ENCODE results near the gene CCT8L2.
"Not testable (repeated sequence)": the region's sequence is repeated elsewhere in the genome, so short reads cannot be mapped to it uniquely, and the experiment has no call there.

Gene CCT8L2

DNA sequence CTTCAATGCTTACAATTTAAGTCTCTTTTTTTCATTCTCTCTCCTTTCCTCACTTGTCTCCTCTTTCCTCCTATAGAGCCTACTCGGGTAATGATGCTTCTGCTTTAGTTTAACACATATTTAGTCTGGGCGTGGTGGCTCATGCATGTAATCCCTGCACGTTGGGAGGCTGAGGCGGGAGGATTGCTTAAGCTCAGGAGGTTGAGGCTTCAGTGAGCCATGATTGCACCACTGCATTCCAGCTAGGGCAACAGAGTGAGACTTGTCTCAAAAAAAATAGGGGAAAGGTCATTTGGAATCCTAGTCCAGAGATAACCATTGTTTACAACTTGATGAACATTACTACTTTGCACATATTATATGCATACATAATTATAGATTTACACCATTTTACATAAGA, 1.4 kb upstream of the CCT8L2 start:
- no peak for DNase-seq (ENCODE audit: low read depth in 2 of 2)

DNA sequence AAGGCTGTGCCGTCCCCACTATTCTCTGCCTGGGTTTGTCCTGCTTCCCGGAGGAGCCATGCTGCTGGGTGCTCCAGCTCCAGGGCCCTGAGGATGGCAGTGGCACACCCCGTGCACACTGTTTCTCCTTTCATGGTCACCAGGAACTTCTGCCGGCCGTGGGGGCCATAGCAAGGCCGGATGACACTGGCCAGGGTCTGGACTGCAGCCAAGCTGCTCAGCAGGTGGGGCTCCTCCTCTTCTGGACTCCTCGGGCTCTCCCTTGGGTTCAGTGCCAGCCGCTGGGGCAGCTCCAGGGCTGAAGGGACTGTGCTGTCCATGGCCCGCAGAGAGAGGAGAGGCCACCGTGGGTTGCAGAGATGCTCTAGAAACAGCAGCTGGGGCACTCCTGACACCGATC, 379 bp downstream of the CCT8L2 start:
- DNase-seq (ENCODE audit: low read depth in 2 of 2), result not testable (repeated sequence)

DNA sequence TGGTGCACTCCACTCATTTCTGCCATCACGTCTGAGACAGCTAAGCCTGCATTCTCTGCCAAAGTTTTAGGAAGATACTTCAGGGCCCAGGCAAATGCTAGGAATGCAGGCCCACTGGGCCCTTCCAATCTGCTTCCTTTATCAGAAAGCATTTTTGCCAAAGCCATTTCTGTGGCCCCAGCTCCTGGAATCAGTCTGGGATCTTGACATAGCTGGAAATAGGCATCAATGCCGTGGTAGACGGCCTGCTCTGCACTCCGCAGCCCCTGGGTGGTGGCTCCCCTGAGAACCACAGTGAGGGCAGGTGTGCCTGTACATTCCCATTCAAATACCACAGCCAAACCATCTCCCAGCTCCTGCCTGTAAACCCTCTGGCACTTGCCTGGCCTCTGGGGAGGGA, 1.5 kb downstream of the CCT8L2 start:
- DNase-seq (ENCODE audit: low read depth in 2 of 2), result not testable (repeated sequence)

DNA sequence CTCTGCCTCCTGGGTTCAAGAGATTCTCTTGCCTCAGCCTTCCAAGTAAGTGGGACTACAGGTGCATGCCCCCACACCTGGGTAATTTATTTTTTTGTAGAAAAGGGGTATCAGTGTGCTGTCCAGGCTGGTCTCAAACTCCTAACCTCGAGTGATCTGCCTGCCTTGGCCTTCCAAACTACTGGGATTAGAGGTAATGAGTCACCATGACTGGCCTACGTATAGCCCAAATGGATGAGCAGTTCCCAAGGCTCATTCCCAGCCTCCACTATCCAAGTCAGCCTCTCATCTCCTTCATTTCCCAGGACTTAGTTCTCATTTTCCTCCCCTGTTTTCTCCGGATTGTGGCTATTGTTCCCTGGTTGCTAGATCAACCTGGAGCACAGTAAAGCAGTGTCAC, 5.6 kb downstream of the CCT8L2 start:
- no peak for DNase-seq (ENCODE audit: low read depth in 2 of 2)

DNA sequence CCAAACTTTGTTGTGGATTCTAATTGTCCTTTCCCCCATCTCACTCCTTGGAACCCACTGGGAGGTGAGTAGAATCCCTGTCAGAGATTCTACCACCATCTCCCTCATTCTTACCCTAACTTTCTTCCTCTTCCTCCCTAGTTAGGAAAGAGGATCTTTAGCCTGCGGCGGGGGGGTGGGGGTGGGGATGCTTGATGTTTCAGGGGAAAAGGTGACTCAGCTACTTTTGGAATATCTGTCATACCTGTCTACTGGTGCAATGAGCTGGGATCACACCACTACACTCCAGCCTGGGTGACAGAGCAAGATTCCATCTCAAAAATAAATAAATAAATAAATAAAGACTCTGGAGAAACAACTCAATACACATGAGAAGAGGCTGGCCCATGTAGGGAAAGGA, 6.4 kb downstream of the CCT8L2 start:
- no peak for DNase-seq (ENCODE audit: low read depth in 2 of 2)

DNA sequence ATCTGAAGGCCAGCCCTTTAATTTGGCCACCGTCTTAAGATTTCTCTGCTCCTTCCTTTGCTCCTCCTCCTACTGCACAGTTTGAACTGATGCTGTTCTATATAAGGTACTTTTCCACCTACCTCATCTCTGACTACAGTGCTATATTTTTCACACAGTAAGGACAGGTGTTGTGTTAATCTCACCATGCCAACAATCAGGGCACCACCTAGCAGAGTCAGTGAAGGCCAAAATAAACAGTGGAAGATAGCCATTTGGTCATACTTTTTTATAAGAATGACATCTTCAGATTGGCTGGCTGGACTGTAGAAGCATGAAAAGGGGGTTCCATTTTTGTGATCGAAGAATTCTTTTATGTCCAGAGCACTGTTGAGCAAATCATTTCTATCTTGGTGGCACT, 11.7 kb downstream of the CCT8L2 start:
- DNase-seq (ENCODE audit: low read depth in 2 of 2), result not testable (repeated sequence)

DNA sequence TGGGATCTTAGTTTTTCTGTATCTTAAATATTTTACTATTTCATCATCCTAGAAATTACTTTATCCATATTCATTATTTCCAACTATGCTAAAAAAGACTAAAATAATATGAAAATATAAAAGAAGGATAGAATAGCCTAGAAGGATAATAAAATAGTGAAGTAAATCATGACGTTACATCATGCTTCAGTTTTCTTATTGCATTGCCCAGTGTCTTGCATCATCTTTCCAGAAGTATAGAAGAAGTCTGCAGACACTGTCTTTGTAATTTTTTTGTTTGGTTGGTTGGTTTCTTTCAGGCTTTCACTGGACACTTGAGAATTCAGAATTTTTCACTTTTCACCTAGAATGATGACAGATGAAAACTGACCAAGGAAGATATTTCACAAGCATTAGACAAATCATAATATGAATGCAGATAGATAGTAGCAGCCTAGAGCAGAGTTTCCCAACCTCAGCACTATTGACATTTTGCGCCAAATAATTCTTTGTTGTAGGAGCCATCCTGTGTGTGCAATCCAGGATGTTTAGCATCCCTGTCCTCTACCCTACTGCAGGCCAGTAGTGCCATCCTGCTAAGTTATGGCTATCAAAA, 23.3 kb downstream of the CCT8L2 start:
- not testable (repeated sequence) for DNase-seq (ENCODE audit: low read depth in 2 of 2)

DNA sequence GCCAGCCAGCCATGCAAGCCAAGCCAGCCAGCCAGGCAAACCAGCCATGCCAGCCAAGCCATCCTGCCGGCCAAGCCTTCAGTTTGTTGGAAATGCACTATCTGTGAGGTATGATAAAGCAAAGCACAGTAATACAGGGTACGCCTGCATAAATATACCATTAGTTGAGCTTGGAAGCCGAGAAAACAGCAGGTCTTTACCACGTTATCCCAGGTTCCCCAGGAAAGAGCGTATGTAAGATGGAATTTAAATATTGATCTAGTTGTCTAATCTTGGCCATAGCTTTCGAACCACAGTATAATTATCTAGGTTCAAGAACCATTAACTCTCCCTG, 24.2 kb downstream of the CCT8L2 start:
- DNase-seq (ENCODE audit: low read depth in 2 of 2), result no peak

DNA sequence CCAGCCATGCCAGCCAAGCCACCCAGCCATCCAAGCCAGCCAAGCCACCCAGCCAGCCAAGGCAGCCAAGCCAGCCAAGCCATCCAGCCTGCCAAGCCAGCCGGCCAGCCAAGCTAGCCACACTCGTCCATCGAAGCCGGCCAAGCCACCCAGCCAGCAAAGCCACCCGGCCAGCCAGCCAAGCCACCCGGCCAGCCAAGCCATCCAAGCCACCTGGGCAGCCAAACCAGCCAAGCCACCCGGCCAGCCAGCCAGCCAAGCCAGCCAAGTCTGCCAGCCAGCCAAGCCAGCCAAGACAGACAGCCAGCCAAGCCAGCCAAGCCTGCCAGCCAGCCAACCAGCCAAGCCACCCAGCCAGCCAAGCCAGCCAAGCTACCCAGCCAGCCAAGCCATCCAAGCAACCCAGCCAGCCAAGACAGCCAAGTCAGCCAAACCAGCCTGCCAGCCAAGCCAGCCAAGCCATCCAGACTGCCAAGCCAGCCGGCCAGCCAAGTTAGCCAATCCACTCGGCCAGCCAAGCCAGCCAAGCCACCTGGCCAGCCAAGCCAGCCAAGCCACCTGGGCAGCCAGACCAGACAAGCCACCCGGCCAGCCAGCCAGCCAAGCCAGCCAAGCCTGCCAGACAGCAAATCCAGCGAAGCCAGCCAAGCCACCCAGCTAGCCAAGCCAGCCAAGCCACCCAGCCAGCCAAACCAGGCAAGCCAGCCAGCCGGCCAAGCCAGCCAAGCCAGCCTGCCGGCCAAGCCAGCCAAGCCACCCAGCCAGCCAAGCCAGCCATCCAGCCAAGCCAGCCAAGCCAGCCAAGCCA, 24.8 kb downstream of the CCT8L2 start:
- not testable (repeated sequence) for DNase-seq (ENCODE audit: low read depth in 2 of 2)

DNA sequence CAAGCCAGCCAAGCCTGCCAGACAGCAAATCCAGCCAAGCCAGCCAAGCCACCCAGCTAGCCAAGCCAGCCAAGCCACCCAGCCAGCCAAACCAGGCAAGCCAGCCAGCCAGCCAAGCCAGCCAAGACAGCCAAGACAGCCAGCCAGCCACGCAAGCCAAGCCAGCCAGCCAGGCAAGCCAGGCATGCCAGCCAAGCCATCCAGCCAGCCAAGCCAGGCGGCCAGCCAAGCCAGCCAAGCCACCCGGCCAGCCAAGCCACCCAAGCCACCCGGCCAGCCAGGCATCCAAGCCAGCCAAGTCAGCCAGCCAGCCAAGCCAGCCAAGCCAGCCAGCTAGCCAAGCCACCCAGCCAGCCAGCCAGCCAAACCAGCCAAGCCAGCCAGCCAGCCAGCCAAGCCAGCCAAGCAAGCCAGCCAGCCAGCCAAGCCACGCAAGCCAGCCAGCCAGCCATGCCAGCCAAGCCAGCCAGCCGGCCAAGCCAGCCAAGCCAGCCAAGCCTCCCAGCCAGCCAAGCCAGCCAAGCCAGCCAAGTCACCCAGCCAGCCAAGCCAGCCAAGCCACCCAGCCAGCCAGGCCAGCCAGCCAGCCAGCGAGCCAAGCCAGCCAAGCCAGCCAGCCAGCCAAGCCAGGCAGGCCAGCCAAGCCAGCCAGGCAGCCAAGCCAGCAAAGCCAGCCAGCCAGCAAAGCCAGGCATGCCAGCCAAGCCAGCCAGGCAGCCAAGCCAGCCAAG, 26.0 kb downstream of the CCT8L2 start:
- not testable (repeated sequence) for DNase-seq (ENCODE audit: low read depth in 2 of 2)

DNA sequence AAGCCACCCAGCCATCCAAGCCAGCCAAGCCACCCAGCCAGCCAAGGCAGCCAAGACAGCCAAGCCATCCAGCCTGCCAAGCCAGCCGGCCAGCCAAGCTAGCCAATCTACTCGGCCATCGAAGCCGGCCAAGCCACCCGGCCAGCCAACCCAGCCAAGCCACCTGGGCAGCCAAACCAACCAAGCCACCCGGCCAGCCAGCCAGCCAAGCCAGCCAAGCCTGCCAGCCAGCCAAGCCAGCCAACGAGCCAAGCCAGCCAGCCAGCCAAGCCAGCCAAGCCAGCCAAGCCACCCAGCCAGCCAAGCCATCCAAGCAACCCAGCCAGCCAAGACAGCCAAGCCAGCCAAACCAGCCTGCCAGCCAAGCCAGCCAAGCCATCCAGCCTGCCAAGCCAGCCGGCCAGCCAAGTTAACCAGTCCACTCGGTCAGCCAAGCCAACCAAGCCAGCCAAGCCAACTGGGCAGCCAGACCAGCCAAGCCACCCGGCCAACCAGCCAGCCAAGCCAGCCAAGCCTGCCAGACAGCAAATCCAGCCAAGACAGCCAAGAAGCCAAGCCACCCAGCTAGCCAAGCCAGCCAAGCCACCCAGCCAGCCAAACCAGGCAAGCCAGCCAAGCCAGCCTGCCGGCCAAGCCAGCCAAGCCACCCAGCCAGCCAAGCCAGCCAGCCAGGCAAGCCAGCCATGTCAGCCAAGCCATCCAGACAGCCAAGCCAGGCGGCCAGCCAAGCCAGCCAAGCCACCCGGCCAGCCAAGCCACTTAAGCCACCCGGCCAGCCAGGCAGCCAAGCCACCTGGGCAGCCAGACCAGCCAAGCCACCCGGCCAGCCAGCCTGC, 26.8 kb downstream of the CCT8L2 start:
- not testable (repeated sequence) for DNase-seq (ENCODE audit: low read depth in 2 of 2)

DNA sequence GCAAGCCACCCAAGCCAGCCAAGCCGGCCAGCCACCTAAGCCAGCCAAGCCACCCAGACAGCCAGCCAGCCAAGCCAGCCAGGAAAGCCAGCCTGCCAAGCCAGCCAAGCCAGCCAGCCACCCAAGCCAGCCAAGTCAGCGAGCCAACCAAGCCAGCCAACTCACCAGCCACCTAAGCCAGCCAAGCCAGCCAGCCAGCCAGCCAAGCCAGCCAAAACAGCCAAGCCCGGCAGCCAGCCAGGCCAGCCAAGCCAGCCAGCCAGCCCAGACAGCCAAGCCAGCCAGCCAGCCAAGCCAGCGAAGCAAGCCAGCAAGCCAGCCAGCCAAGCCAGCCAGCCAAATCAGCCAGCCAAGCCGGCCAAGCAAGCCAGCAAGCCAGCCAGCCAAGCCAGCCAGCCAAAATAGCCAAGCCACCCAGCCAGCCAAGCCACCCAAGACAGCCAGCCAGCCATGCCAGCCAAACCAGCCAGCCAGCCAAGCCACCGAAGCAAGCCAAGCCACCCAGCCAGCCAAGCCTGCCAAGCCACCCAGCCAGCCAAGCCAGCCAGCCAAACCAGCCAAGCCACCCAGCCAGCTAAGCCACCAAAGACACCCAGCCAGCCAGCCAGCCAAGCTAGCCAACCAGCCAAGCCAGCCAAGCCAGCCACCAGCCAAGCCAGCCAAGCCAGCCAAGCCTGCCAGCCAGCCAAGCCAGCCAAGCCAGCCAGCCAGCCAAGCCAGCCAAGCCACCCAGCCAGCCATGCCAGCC, 27.6 kb downstream of the CCT8L2 start:
- not testable (repeated sequence) for DNase-seq (ENCODE audit: low read depth in 2 of 2)

DNA sequence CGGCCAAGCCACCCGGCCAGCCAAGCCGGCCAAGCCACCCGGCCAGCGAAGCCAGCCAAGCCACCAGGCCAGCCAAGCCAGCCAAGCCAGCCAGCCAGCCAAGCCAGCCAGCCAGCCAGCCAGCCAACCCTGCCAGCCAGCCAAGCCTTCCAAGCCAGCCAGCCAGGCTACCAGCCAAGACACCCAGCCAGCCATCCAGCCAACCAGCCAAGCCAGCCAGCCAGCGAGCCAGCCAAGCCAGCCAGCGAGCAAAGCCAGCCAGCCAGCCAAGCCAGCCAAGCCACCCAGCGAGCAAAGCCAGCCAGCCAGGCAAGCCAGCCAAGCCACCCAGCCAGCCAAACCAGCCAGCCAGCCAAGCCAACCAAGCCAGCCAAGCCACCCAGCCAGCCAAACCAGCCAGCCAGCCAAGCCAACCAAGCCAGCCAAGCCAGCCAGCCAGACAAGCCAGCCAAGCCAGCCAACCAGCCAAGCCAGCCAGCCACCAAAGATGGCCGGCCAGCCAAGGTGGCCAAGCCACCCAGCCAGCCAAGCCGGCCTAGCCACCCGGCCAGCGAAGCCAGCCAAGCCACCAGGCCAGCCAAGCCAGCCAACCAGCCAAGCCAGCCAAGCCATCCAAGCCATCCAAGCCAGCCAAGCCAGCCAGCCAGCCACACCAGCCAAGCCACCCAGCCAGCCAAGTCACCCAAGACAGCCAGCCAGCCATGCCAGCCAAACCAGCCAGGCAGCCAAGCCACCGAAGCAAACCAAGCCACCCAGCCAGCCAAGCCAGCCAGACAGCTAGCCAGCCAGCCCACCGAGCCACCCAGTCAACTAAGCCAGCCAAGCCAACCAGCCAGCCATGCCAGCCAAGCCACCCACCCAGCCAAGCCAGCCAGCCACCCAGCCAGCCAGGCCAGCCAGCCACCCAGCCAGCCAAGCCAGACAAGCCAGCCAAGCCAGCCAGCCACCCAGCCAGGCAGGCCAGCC, 28.8 kb downstream of the CCT8L2 start:
- DNase-seq (ENCODE audit: low read depth in 2 of 2), result no peak

DNA sequence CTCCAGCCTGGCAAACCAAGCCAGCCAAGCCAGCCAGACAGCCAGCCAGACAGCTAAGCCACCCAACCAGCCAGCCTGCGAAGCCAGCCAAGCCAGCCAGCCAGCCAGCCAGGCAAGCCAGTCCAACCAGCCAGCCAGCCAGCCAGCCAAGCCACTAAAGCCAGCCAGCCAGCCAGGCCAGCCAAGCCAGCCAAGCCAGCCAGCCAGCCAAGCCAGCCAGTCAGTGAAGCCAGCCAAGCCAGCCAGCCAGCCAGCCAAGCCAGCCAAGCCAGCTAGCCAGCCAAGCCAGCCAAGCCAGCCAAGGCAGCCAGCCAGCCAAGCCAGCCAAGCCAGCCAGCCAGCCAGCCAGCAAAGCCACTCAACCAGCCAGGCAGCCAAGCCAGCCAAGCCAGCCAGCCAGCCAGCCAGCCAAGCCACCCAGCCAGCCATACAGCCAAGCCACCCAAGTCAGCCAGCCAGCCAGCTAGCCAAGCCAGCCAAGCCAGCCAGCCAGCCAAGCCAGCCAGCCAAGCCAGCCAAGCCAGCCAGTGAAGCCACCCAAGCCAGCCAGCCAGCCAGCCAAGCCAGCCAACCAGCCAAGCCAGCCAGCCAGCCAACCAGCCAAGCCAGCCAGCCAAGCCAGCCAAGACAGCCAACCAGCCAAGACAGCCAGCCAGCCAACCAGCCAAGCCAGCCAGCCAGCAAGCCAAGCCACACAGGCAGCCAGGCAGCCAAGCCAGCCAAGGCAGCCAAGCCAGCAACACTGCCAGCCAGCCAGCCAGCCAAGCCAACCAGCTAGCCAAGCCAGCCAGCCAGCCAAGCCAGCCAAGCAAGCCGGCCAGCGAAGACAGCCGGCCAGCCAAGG, 29.7 kb downstream of the CCT8L2 start:
- DNase-seq (ENCODE audit: low read depth in 2 of 2), result no peak

DNA sequence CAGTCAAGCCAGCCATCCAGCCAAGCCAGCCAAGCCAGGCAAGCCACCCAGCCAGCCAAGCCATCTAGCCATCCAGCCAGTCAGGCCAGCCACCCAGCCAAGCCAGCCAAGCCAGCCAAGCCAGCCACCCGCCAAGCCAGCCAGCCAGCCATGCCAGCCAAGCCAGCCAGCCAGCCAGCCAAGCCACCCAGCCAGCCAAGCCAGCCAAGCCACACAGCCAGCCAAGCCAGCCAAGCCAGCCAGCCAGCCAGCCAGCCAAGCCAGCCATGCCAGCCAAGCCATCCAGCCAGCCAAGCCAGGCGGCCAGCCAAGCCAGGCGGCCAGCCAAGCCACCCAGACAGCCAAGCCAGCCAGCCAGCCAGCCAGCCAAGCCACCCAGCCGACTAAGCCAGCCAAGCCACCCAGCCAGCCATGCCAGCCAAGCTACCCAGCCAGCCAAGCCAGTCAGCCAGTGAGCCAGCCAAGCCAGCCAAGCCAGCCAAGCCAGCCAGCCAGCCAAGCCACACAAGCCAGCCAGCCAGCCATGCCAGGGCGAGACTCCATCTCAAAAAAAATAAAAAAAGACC, 31.4 kb downstream of the CCT8L2 start:
- not testable (repeated sequence) for DNase-seq (ENCODE audit: low read depth in 2 of 2)

DNA sequence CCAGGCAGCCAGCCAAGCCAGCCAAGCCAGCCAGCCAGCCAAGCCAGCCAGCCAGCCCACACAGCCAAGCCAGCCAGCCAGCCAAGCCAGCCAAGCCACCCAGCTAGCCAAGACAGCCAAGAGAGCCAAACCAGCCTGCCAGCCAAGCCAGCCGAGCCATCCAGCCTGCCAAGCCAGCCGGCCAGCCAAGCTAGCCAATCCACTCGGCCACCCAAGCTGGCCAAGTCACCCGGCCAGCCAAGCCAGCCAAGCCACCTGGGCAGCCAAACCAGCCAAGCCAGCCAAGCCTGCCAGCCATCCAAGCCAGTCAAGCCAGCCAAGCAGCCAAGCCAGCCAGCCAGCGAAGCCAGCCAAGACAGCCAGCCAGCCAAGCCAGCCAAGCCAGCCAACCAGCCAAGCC, 32.0 kb downstream of the CCT8L2 start:
- DNase-seq (ENCODE audit: low read depth in 2 of 2), result not testable (repeated sequence)

DNA sequence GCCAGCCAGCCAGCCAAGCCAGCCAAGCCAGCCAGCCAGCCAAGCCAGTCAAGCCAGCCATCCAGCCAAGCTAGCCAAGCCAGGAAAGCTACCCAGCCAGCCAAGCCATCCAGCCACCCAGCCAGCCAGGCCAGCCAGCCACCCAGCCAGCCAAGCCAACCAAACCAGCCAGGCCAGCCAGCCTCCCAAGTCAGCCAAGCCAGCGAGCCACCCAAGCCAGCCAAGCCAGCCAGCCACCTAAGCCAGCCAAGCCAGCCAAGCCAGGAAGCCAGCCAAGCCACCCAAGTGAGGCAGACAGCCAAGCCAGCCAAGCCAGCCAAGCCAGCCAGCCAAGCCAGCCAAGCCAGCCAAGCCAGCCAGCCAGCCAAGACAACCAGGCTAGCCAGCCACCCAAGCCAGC, 32.6 kb downstream of the CCT8L2 start:
- not testable (repeated sequence) for DNase-seq (ENCODE audit: low read depth in 2 of 2)

DNA sequence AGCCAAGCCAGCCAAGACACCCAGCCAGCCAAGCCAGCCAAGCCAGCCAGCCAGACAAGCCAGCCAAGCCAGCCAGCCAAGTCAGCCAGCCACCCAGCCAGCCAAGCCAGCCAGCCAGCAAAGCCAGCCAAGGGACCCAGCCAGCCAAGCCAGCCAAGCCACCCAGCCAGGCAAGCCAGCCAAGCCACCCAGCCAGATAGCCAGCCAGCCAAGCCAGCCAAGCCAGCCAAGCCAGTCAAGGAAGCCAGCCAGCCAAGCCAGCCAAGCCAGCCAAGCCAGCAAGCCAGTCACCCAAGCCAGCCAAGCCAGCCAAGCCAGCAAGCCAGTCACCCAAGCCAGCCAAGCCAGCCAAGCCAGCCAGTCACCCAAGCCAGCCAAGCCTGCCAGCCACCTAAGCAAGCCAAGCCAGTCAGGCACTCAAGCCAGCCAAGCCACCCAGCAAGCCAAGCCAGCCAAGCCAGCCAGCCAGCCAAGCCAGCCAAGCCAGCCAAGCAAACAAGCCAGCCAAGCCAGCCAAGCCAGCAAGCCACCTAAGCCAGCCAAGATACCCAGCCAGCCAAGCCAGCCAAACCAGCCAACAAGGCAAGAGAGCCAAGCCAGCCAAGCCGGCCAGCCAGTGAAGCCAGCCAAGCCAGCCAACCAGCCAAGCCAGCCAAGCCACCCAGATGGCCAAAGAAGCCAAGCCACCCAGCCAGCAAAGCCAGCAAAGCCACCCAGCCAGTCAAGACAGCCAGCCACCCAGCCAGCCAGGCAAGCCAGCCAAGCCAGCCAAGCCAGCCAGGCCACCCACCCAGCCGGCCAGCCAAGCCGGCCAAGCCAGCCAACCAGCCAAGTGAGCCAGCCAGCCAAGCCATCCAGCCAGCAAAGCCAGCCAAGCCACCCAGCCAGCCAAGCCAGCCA, 33.3 kb downstream of the CCT8L2 start:
- DNase-seq (ENCODE audit: low read depth in 2 of 2), result no peak

All from stimulated activated CD8-positive, alpha-beta memory T cell treated with anti-CD3 and anti-CD28 coated beads, Interleukin-15, amount 100 ng/mL, for 48 hours (primary cell).